ENCODE measurements around the gene ANKRD22.
"Not testable (repeated sequence)": the region's sequence is repeated elsewhere in the genome, so short reads cannot be mapped to it uniquely, and the experiment has no call there.

Gene ANKRD22

GRCh38 chr10:88877298-88877697, 25.7 kb upstream of the ANKRD22 start:
- no peak for DNase-seq (ENCODE audit: low read depth in 2 of 2)

GRCh38 chr10:88875081-88875480, 23.4 kb upstream of the ANKRD22 start:
- DNase-seq (ENCODE audit: low read depth in 2 of 2), result no peak

- no peak for DNase-seq (ENCODE audit: low read depth in 2 of 2)
Observed at GRCh38 chr10:88874281-88874680, 22.6 kb upstream of the ANKRD22 start.

GRCh38 chr10:88873757-88874156, 22.1 kb upstream of the ANKRD22 start:
- no peak for DNase-seq (ENCODE audit: low read depth in 2 of 2)

- DNase-seq (ENCODE audit: low read depth in 2 of 2), result no peak
Observed at GRCh38 chr10:88870089-88870488, 18.4 kb upstream of the ANKRD22 start.

- no peak for DNase-seq (ENCODE audit: low read depth in 2 of 2)
Observed at GRCh38 chr10:88866454-88866853, 14.8 kb upstream of the ANKRD22 start.

- DNase-seq (ENCODE audit: low read depth in 2 of 2), result no peak
Observed at GRCh38 chr10:88865281-88865876, 13.7 kb upstream of the ANKRD22 start.

- no peak for DNase-seq (ENCODE audit: low read depth in 2 of 2)
Observed at GRCh38 chr10:88861036-88861435, 9.4 kb upstream of the ANKRD22 start.

- DNase-seq (ENCODE audit: low read depth in 2 of 2), result no peak
Observed at GRCh38 chr10:88858491-88858890, 6.8 kb upstream of the ANKRD22 start.

- DNase-seq (ENCODE audit: low read depth in 2 of 2), result no peak
Observed at GRCh38 chr10:88857831-88858230, 6.2 kb upstream of the ANKRD22 start.

GRCh38 chr10:88854684-88855083, 3.0 kb upstream of the ANKRD22 start:
- no peak for DNase-seq (ENCODE audit: low read depth in 2 of 2)

- no peak for DNase-seq (ENCODE audit: low read depth in 2 of 2)
Observed at GRCh38 chr10:88853155-88853881, 1.7 kb upstream of the ANKRD22 start.

- DNase-seq (ENCODE audit: low read depth in 2 of 2), result no peak
Observed at GRCh38 chr10:88852327-88852726, 683 bp upstream of the ANKRD22 start.

- DNase-seq (ENCODE audit: low read depth in 2 of 2), result no peak
Observed at GRCh38 chr10:88850712-88851111, 932 bp downstream of the ANKRD22 start.

- no peak for DNase-seq (ENCODE audit: low read depth in 2 of 2)
Observed at GRCh38 chr10:88849234-88849633, 2.4 kb downstream of the ANKRD22 start.

GRCh38 chr10:88848499-88848898, 3.1 kb downstream of the ANKRD22 start:
- DNase-seq (ENCODE audit: low read depth in 2 of 2), result no peak

GRCh38 chr10:88843171-88843570, 8.5 kb downstream of the ANKRD22 start:
- DNase-seq (ENCODE audit: low read depth in 2 of 2), result no peak

GRCh38 chr10:88841316-88842111, 10.1 kb downstream of the ANKRD22 start:
- no peak for DNase-seq (ENCODE audit: low read depth in 2 of 2)

- DNase-seq (ENCODE audit: low read depth in 2 of 2), result no peak
Observed at GRCh38 chr10:88840881-88841280, 10.8 kb downstream of the ANKRD22 start.

GRCh38 chr10:88840104-88840503, 11.5 kb downstream of the ANKRD22 start:
- no peak for DNase-seq (ENCODE audit: low read depth in 2 of 2)

- DNase-seq (ENCODE audit: low read depth in 2 of 2), result no peak
Observed at GRCh38 chr10:88838766-88839350, 12.8 kb downstream of the ANKRD22 start.

GRCh38 chr10:88837632-88838031, 14.0 kb downstream of the ANKRD22 start:
- DNase-seq (ENCODE audit: low read depth in 2 of 2), result not testable (repeated sequence)

GRCh38 chr10:88835910-88836221, 15.8 kb downstream of the ANKRD22 start:
- no peak for DNase-seq (ENCODE audit: low read depth in 2 of 2)
